ENCODE measurements around the gene YTHDC1.
"Not testable (repeated sequence)": the region's sequence is repeated elsewhere in the genome, so short reads cannot be mapped to it uniquely, and the experiment has no call there.

YTHDC1 gene

DNA sequence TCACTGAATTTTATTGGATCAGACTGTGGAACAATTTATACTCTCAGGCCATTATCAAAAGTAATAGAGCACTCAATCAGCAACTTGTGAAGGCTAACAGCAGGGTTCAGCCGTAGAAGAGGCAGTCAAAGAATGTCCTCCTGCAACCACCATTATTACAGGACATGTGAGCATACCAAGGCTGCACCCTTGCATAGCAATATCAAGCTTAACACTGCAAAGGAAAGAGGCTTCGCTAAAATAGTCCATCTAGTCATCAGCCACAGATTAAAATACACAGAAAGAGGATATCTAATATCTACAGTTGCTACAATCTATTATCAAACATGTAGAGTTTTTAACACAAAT is 61.5 kb downstream of the YTHDC1 start:
- DNase-seq (ENCODE audit: low read depth in 2 of 2), result no peak

DNA sequence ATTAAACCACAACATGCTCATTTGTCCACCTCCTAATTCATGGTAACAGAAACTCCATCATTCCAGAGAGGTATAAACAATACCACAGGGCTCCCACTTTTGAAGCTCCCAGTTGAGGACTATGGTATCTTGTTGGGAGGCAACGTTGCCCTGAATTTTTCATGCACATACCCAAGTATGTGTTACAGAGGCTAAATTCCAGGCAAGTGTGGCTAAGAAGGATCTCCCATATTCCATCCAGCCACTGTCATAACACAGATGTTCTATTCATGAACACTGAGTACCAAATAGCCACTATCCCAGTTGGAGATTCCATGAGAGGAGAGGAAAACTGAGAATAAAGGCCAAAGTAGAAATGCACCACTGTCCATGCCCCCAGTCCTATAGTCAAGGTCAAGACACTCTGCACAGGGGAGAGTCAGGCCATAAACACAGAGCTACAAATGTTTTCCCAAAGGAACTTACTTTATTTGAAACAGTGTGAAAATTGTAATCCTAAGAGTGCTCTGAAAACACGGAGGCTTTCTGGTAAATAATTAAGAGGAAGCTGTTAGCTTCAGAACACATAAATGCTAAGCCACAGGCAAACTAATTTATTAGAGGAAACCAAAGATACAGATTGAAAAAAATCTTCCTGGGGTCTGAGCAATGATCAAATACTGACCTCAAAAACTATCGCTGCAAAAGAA is 62.0 kb downstream of the YTHDC1 start:
- no peak for DNase-seq (ENCODE audit: low read depth in 2 of 2)

DNA sequence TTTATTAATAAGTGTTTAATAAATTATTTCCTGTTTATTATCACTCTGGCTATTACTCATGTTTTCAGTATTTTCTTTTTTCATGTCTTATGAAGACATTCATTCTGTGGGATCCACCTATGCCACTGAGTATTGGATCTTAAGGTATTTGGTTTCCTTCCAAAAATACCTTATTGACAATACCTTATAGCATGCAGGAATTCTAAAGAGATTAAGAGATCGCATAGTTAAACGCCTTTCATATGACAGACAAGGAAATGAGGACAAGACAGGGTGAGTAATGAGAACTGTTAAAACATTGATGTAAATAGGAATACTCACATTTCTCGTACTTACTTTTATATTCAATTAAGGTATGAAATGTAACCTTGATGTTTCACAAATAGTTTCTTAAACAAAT is 66.2 kb downstream of the YTHDC1 start:
- no peak for DNase-seq (ENCODE audit: low read depth in 2 of 2)

DNA sequence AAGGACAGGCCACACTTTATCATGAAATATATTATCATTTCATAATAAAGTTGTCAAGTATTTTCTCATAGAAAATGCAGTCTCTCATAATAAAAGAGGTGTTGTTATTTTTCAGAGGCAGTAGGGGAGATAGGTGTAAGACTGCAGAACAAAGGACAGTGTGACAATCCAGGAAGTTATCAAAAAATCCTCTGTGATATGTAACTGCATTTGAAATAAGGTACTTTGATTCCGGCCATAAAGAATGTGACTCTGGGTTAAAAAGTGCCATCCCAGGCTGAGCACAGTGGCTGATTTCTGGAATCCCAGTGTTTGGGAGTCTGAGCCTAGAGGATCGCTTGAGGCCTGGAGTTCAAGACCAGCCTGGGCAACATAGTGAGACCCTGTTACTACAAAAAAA is 66.8 kb downstream of the YTHDC1 start:
- DNase-seq (ENCODE audit: low read depth in 2 of 2), result no peak

DNA sequence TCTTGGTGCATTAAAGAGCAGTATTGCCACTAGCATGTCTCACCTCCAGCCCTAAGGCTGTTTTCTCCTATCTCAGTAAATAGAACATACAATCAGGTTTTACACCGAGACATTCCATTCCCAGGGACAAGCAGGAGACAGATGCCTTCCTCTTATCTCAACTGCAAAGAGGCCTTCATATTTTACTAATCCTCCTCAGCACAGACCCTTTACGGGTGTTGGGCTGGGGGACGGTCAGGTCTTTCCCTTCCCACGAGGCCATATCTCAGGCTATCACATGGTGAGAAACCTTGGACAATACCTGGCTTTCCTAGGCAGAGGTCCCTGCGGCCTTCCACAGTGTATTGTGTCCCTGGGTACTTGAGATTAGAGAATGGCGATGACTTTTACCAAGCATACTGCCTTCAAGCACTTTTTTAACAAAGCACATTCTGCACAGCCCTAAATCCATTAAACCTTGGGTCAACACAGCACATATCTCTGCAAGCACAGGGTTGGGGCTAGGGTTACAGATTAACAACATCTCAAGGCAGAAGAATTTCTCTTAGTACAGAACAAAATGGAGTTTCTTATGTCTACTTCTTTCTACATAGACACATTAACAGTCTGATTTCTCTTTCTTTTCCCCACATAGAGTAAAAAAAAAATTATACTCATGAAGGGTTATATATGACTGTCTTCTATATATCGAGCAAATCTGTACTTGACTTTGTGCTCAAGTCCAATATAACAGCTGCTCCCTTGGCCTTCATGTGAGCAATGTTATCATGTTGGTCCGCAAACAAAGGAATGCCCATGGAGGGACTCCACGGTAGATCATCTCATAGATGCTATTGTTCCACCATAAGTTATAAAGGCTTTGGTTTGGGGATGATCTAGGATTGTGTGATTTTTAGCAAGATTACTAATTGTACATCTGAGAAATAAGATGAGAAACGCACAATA is 67.8 kb downstream of the YTHDC1 start:
- DNase-seq (ENCODE audit: low read depth in 2 of 2), result not testable (repeated sequence)

DNA sequence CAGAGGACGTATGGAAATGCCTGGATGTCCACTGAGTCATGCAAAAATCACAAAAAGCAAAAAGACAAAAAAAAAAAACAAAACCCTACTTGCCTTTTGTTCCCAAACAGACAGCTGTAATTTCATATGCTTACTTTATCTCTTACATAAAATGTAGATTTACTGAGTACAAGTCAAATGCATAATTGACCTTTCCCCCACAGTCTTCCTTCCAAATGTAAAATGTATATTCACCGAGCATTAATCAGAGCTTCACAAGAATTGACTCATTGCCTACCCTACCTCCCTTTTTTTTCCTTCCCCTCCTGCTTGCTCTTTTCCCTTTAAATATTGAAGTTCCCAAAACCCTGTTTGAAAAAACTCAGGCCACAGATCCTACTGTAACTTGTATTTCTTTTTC is 71.9 kb downstream of the YTHDC1 start:
- no peak for DNase-seq (ENCODE audit: low read depth in 2 of 2)

DNA sequence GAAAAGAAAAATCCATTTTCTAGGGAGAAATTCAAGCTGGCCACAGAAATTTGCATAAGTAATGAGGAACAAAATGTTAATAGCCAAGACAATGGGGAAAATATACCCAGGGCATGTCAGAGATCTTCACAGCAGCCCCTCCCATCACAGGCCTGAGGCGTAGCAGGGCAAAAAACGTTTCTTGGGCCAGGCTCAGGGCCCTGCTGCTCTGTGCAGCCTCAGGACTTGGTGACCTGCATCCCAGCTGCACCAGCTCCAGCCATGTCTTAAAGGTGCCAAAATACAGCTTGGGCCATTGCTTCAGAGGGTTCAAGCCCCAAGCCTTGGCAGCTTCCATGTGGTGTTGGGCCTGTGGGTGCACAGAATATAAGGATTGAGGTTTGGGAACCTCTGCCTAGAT is 72.3 kb downstream of the YTHDC1 start:
- DNase-seq (ENCODE audit: low read depth in 2 of 2), result no peak

DNA sequence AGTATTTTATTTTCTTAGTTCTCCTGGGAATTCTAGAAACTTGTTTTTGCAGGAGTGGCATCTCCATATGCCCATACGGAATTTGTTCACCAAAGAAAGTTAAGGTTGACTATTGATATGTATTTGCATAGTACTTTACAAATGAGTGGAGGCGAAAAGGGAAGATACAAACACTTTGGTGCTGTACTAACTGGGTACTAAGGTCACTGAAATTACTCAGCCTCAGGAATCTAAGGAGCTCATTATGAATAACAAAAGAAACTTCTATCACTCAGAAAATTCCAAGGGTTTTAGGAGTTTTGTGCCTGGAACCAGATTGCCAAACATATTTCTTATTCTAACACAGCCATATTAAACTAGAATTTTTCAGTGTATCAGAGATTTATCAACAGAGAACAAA is 77.0 kb downstream of the YTHDC1 start:
- no peak for DNase-seq (ENCODE audit: low read depth in 2 of 2)

DNA sequence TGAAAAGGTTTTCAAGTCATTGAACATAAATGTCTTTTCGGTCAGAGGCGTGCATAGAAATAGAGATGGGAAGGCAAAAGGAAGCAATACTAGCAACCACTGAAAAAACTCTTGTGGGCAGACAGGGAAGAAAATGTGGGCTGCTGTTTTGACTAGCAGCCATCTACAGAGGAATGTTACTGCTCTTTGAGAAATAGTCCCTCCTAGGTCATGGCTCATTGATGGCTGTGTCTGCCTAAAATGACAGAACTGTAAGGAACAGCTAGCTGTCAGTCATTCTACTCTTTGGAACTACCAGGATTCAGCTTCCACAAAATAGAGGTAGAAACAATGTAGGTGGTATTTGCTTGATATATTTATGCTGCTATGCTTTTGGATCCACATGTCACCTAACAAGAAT is 77.5 kb downstream of the YTHDC1 start:
- no peak for DNase-seq (ENCODE audit: low read depth in 2 of 2)

DNA sequence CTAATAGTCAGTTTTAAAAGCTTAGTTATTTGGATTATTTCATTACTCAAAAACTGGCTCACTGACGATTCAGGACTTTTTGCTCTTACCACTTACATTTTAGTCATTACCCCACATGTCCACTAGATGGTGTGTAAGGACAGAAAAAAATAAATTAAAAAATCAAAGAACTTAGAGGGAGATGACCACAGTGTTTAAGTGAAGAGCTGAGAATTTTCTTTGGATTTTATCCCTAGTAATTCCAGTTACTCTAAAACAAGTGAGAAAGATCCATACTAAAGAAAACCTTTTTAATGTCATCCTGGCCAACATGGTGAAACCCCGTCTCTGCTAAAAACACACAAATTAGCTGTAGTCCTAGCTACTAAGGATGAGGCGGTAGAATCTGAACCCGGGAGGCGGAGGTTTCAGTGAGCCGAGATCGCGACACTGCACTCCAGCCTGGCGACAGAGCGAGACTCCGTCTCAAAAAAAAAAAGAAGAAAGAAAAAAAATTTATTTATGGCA is 78.0 kb downstream of the YTHDC1 start:
- no peak for DNase-seq (ENCODE audit: low read depth in 2 of 2)

DNA sequence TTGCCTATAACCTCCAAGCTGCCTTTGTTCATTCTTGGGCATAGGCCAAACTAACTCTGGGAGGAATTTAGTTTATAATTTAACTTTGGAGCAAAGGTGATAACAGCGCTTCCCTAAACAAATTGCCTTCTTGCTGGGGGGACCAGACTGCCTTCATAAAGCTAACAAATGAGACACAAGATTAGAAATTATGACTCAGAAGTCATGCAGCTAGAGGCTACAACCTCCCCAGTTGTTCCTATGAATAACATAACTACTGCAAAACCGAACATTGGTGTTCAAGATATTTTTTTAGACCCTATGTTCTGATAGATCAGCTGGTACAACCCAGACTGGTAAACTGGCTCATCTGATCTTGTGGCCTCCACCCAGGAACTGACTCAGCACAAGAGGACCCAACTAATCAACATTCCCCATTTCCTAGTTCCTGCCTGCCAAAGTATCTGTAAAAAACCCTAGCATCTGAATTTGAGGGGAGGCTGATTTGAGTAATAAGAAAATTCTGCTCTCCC is 82.4 kb downstream of the YTHDC1 start:
- no peak for DNase-seq (ENCODE audit: low read depth in 2 of 2)

DNA sequence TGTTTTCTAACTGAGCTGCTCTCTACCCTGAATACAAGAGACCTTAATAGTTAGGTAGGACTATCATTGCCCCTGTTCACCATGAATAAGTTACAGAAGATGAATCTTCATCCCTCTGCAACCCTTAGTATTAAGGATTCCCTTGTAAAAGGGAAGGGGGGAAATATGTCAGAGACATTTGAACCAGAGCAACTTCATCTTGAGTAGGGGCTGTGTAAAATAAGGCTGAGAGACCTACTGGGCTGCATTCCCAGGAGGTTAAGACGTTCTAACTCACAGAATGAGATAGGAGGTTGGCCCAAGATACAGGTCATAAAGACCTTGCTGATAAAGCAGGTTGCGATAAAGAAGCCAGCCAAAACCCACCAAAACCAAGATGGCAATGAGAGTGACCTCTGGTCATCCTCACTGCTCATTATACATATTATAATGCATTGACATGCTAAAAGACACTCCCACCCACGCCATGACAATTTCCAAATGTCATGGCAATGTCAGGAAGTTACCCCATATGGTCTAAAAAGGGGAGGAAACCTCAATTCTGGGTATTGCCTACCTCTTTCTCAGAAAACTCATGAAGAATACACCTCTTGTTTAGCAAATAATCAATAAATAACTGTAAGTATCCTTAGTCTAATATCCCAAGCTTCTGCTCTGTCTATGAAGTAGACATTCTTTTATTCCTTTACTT is 84.9 kb downstream of the YTHDC1 start:
- DNase-seq (ENCODE audit: low read depth in 2 of 2), result no peak

Measured in stimulated activated CD4-positive, alpha-beta T cell treated with anti-CD3 and anti-CD28 coated beads, Interleukin-15, amount 100 ng/mL, for 48 hours (primary cell).